Measurements from ENCODE around the gene ZKSCAN1.

GRCh38 chr7:99974681-99975080 is 40.7 kb upstream of the ZKSCAN1 start:
- no peak for TF ChIP-seq POLR2AphosphoS5 (IDR thresholded peaks at IDR 0.05; ENCODE audit: insufficient read depth in 1 of 2, low read depth in 1 of 2)
- no peak for TF ChIP-seq CTCF (IDR thresholded peaks at IDR 0.05)
- no peak for TF ChIP-seq POLR2A (IDR thresholded peaks at IDR 0.05)
